ENCODE measurements around the gene GMCL1.

- TF ChIP-seq GATA3 (IDR thresholded peaks at IDR 0.05; ENCODE audit: low read depth, low read length) (no peak), GATA2 (IDR thresholded peaks at IDR 0.05; ENCODE audit: low read depth, low read length) (no peak)
Measured at GRCh38 chr2:69789772-69790600, 39.5 kb upstream of the GMCL1 start.
